Astrocyte (in vitro differentiated cells and primary cell): ENCODE results near the gene HBG2.

Experiments
- CTCF ChIP-seq: IDR thresholded peaks from 2 replicates; pipeline ENCODE4 v1.5.1; 2011; ENCODE audit warnings: low read depth, mild to moderate bottlenecking, inconsistent platforms, low read length, moderate library complexity; ENCODE audit not compliant: insufficient read depth
- EZH2 ChIP-seq: IDR thresholded peaks from 2 replicates; pipeline ENCODE4 v1.6.1; 2012; ENCODE audit warnings: mild to moderate bottlenecking, low read length, inconsistent platforms; ENCODE audit not compliant: insufficient read depth

GRCh38 chr11:5282628-5283027 is 28.0 kb upstream of the HBG2 start:
- no peak for TF ChIP-seq CTCF
- TF ChIP-seq EZH2, result no peak
